Fibroblast of lung (primary cell): ENCODE measurements around the gene FGFR3.

Experiments used
- EZH2 ChIP-seq: IDR thresholded peaks from 2 replicates; pipeline ENCODE4 v1.5.1; 2012; ENCODE audit warnings: low read length, control low read depth, mild to moderate bottlenecking; ENCODE audit errors: missing control alignments
- TF ChIP-seq, protein P1 (sequence below), 2 donors: IDR thresholded peaks in 1 of 2; conservative IDR thresholded peaks in 1 of 2; 1 replicate in 1 of 2; 2 replicates in 1 of 2; pipeline ENCODE4 v1.5.1; 2011 to 2012; ENCODE audit warnings: low read length in 2 of 2, control low read depth in 1 of 2, inconsistent platforms in 1 of 2, low read depth in 1 of 2, mild to moderate bottlenecking in 1 of 2

DNA sequence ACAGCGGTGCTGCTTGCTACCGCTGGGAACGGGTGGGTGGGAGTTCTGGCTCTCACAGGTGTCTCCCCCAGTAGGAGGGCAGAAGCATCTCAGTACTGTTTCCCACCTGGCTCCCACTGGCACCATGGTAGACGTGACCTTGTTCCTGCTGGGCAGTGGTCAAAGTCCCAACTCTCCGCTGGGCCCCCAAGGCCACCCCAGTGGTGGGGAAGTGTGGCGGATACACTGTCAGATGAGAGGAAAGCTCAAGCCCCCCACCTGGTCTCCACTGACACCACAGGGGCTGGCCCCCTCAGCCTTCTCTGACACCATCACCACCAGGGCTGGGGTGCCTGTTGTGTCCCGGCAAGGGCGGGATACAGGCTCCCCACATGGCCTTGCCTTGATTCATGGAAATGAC, 38.2 kb downstream of the FGFR3 start:
- TF ChIP-seq EZH2: no peak
- TF ChIP-seq, protein P1, sequence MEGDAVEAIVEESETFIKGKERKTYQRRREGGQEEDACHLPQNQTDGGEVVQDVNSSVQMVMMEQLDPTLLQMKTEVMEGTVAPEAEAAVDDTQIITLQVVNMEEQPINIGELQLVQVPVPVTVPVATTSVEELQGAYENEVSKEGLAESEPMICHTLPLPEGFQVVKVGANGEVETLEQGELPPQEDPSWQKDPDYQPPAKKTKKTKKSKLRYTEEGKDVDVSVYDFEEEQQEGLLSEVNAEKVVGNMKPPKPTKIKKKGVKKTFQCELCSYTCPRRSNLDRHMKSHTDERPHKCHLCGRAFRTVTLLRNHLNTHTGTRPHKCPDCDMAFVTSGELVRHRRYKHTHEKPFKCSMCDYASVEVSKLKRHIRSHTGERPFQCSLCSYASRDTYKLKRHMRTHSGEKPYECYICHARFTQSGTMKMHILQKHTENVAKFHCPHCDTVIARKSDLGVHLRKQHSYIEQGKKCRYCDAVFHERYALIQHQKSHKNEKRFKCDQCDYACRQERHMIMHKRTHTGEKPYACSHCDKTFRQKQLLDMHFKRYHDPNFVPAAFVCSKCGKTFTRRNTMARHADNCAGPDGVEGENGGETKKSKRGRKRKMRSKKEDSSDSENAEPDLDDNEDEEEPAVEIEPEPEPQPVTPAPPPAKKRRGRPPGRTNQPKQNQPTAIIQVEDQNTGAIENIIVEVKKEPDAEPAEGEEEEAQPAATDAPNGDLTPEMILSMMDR (conservative IDR thresholded peaks at IDR 0.05 in 1 of 2, IDR thresholded peaks at IDR 0.05 in 1 of 2; ENCODE audit: low read depth in 1 of 2, low read length in 2 of 2): no peak
